Naive thymus-derived CD4-positive, alpha-beta T cell (primary cell): ENCODE measurements around the gene ZBTB7C. TPM values are rescaled to one million over a fixed set of nuclear protein-coding genes. Genes with fewer than 3 reads are reported as not detected.

Experiments
- ATAC-seq: fragments of 150-1000 bp; cut with Tn5 transposase; 2 replicates; pipeline ENCODE4 v1.10.0; 2021; ENCODE audit warnings: mild to moderate bottlenecking, moderate library complexity
- CTCF ChIA-PET: fragments of 350-600 bp; sonication (Branson Sonifier 250); formaldehyde crosslinking; loops from one replicate; lab custom pipeline; 2021; ENCODE audit warnings: antibody characterized with exemption; lab: Charles Lee
- POLR2A ChIA-PET: fragments of 350-600 bp; sonication (Branson Sonifier 250); formaldehyde crosslinking; loops from one replicate; lab custom pipeline; 2021; ENCODE audit warnings: antibody characterized with exemption, inconsistent platforms; lab: Charles Lee
- DNase-seq, 9 donors: peaks; one replicate each; pipeline versions ENCODE4 v3.0.0 to v3.0.0-alpha.2; 2020 to 2022; ENCODE audit warnings: mixed read lengths in 1 of 9
- H3K27ac ChIP-seq: one replicate; pipeline ENCODE4 v1.7.0; 2013; ENCODE audit warnings: mild to moderate bottlenecking, low read depth, low read length, moderate library complexity
- H3K27me3 ChIP-seq, 2 donors: one replicate each; pipeline ENCODE4 v1.7.0; 2013; ENCODE audit warnings: low read length in 2 of 2, mild to moderate bottlenecking in 2 of 2, moderate library complexity in 2 of 2; ENCODE audit not compliant: control insufficient read depth in 2 of 2, insufficient read depth in 2 of 2
- H3K36me3 ChIP-seq, 3 experiments: 1 replicate in 2 of 3; 2 replicates in 1 of 3; pipeline ENCODE4 v1.7.0; 2013; ENCODE audit warnings: low read length in 3 of 3, mild to moderate bottlenecking in 3 of 3, moderate library complexity in 1 of 3; ENCODE audit not compliant: insufficient read depth in 3 of 3, control insufficient read depth in 2 of 3
- H3K4me1 ChIP-seq, 2 donors: one replicate each; pipeline ENCODE4 v1.7.0; 2013; ENCODE audit warnings: low read length in 2 of 2, mild to moderate bottlenecking in 2 of 2, moderate library complexity in 1 of 2; ENCODE audit not compliant: control insufficient read depth in 2 of 2, insufficient read depth in 2 of 2
- H3K4me3 ChIP-seq: 2 replicates; pipeline ENCODE4 v1.7.0; 2013; ENCODE audit warnings: mild to moderate bottlenecking, low read length
- H3K9me3 ChIP-seq, 3 experiments: 1 replicate in 2 of 3; 2 replicates in 1 of 3; pipeline ENCODE4 v1.7.0; 2013; ENCODE audit warnings: low read length in 3 of 3; ENCODE audit not compliant: control insufficient read depth in 2 of 3
- H3K27ac Mint-ChIP-seq, 9 donors: one replicate each; pipeline ENCODE4 v1.8.0; 2020 to 2022; ENCODE audit warnings: mixed read lengths in 9 of 9, mild to moderate bottlenecking in 8 of 9, moderate library complexity in 5 of 9, inconsistent platforms in 2 of 9
- H3K27me3 Mint-ChIP-seq, 5 donors: one replicate each; pipeline ENCODE4 v1.8.0; 2021 to 2022; ENCODE audit warnings: mixed read lengths in 5 of 5, mild to moderate bottlenecking in 1 of 5
- H3K36me3 Mint-ChIP-seq, 5 donors: one replicate each; pipeline ENCODE4 v1.8.0; 2020 to 2022; ENCODE audit warnings: mixed read lengths in 5 of 5, mild to moderate bottlenecking in 3 of 5, inconsistent platforms in 1 of 5
- H3K4me1 Mint-ChIP-seq, 7 donors: one replicate each; pipeline ENCODE4 v1.8.0; 2020 to 2022; ENCODE audit warnings: mixed read lengths in 7 of 7, mild to moderate bottlenecking in 3 of 7, inconsistent platforms in 1 of 7
- H3K4me3 Mint-ChIP-seq, 10 donors: one replicate each; pipeline ENCODE4 v1.8.0; 2020 to 2022; ENCODE audit warnings: mild to moderate bottlenecking in 10 of 10, mixed read lengths in 10 of 10, moderate library complexity in 6 of 10, inconsistent platforms in 2 of 10
- H3K9me3 Mint-ChIP-seq, 11 donors: one replicate each; pipeline ENCODE4 v1.8.0; 2020 to 2022; ENCODE audit warnings: mixed read lengths in 11 of 11, mild to moderate bottlenecking in 4 of 11, inconsistent platforms in 1 of 11, moderate library complexity in 1 of 11
- intact Hi-C, 2 donors: fragments of 100-400 bp; cut with micrococcal nuclease; formaldehyde crosslinking; loops; one replicate each; pipeline ENCODE4 v1.15.1; 2023
- polyA plus RNA-seq, 2 donors: library from polyadenylated mRNA; unstranded; fragments of 300-500 nt; fragmentation: Illumina TruSeq; gene quantifications; one replicate each; pipeline ENCODE4 v1.2.3, GENCODE V29; 2021
- total RNA-seq, 6 experiments: library from RNA in 5 of 6; stranded (reverse) in 5 of 6; gene quantifications; 1 replicate in 5 of 6; 2 replicates in 1 of 6; pipeline ENCODE4 v1.2.3 and lab custom pipeline; 2021 to 2026

The ZBTB7C gene
- total and polyA plus RNA-seq, 7 experiments from 2014 or later, result 0.51 TPM; not detected in 6

GRCh38 chr18:48090021-48090420 lies 319.2 kb downstream of the ZBTB7C start:
- Mint-ChIP-seq H3K9me3 (no peaks in the 10 kb centered on the region), H3K4me1 (peaks cover 0 to 1% (median 0%) of the 10 kb centered on the region in 7 donors), H3K36me3 (no peaks in the 10 kb centered on the region), H3K27ac (no peak overlapping the region), H3K27me3 (peaks cover 0 to 12% (median 0%) of the 10 kb centered on the region in 5 donors), H3K4me3 (no peak overlapping the region)
- CTCF ChIA-PET, result no interaction called here
- H3K27me3 ChIP-seq, result no peaks in the 10 kb centered on the region
- H3K36me3 ChIP-seq, result no peaks in the 10 kb centered on the region
- POLR2A ChIA-PET, result no interaction called here
- intact Hi-C loops, result no loop called here
- H3K4me3 ChIP-seq, result no peak overlapping the region
- H3K9me3 ChIP-seq, result no peaks in the 10 kb centered on the region
- no peaks in the 10 kb centered on the region for H3K4me1 ChIP-seq
- H3K27ac ChIP-seq, result no peak overlapping the region
- DNase-seq, result no peak
- ATAC-seq, result no peak

GRCh38 chr18:48085781-48086487 lies 323.2 kb downstream of the ZBTB7C start:
- Mint-ChIP-seq H3K27me3 (peaks cover 0 to 4% (median 0%) of the 10 kb centered on the region in 5 donors), H3K4me3 (no peak overlapping the region), H3K9me3 (no peaks in the 10 kb centered on the region), H3K4me1 (peaks cover 0 to 1% (median 0%) of the 10 kb centered on the region in 7 donors), H3K36me3 (no peaks in the 10 kb centered on the region), H3K27ac (no peak overlapping the region)
- Histone ChIP-seq H3K9me3 (no peaks in the 10 kb centered on the region), H3K4me3 (no peak overlapping the region), H3K27ac (no peak overlapping the region), H3K27me3 (no peaks in the 10 kb centered on the region), H3K36me3 (no peaks in the 10 kb centered on the region), H3K4me1 (no peaks in the 10 kb centered on the region)
- POLR2A ChIA-PET, result no interaction called here
- intact Hi-C loops, result no loop called here
- CTCF ChIA-PET, result interaction anchor here (1.1 kb wide), 1 partner anchor 34 kb away, joined by 3 read pairs; no protein-coding TSS in a partner anchor
- no peak for DNase-seq
- ATAC-seq, result no peak

- ChIA-PET CTCF (no interaction called here), POLR2A (no interaction called here)
- intact Hi-C loops, result no loop called here
- no peak for ATAC-seq
- Histone ChIP-seq H3K4me3 (no peak overlapping the region), H3K27me3 (no peaks in the 10 kb centered on the region), H3K9me3 (no peaks in the 10 kb centered on the region), H3K36me3 (no peaks in the 10 kb centered on the region), H3K27ac (no peak overlapping the region), H3K4me1 (no peaks in the 10 kb centered on the region)
- Mint-ChIP-seq H3K4me3 (no peak overlapping the region), H3K9me3 (no peaks in the 10 kb centered on the region), H3K27ac (no peak overlapping the region), H3K27me3 (peaks cover 0 to 6% (median 0%) of the 10 kb centered on the region in 5 donors), H3K36me3 (no peaks in the 10 kb centered on the region), H3K4me1 (peaks cover 0 to 1% (median 0%) of the 10 kb centered on the region in 7 donors)
- no peak for DNase-seq
These were observed 324.3 kb downstream of the ZBTB7C start for GRCh38 chr18:48084858-48085257.

- H3K9me3 ChIP-seq, result no peaks in the 10 kb centered on the region
- peaks cover 0 to 6% (median 0%) of the 10 kb centered on the region in 5 donors for H3K27me3 Mint-ChIP-seq
- intact Hi-C loops, result no loop called here
- ChIA-PET POLR2A (no interaction called here), CTCF (no interaction called here)
- H3K36me3 Mint-ChIP-seq, result no peaks in the 10 kb centered on the region
- no peak overlapping the region for H3K4me3 Mint-ChIP-seq
- H3K36me3 ChIP-seq, result no peaks in the 10 kb centered on the region
- no peaks in the 10 kb centered on the region for H3K4me1 ChIP-seq
- peaks cover 0 to 1% (median 0%) of the 10 kb centered on the region in 7 donors for H3K4me1 Mint-ChIP-seq
- H3K27ac Mint-ChIP-seq, result no peak overlapping the region
- no peaks in the 10 kb centered on the region for H3K9me3 Mint-ChIP-seq
- H3K27me3 ChIP-seq, result no peaks in the 10 kb centered on the region
- no peak for DNase-seq
- no peak overlapping the region for H3K4me3 ChIP-seq
- ATAC-seq, result no peak
- no peak overlapping the region for H3K27ac ChIP-seq
These were observed 325.0 kb downstream of the ZBTB7C start for GRCh38 chr18:48084041-48084757.

GRCh38 chr18:48080546-48080945 lies 328.6 kb downstream of the ZBTB7C start:
- intact Hi-C loops, result no loop called here
- no peaks in the 10 kb centered on the region for H3K9me3 Mint-ChIP-seq
- H3K36me3 ChIP-seq, result no peaks in the 10 kb centered on the region
- no peak overlapping the region for H3K4me3 Mint-ChIP-seq
- no peaks in the 10 kb centered on the region for H3K27me3 ChIP-seq
- H3K4me3 ChIP-seq, result no peak overlapping the region
- no peaks in the 10 kb centered on the region for H3K9me3 ChIP-seq
- peaks cover 0 to 2% (median 0%) of the 10 kb centered on the region in 5 donors for H3K27me3 Mint-ChIP-seq
- H3K27ac ChIP-seq, result no peak overlapping the region
- no peaks in the 10 kb centered on the region for H3K4me1 ChIP-seq
- CTCF ChIA-PET, result interaction anchor here (0.7 kb wide), 1 partner anchor 333 kb away, joined by 3 read pairs; no protein-coding TSS in a partner anchor
- no peaks in the 10 kb centered on the region for H3K36me3 Mint-ChIP-seq
- ATAC-seq (no peak), DNase-seq (no peak)
- POLR2A ChIA-PET, result no interaction called here
- H3K27ac Mint-ChIP-seq, result no peak overlapping the region
- H3K4me1 Mint-ChIP-seq, result no peaks in the 10 kb centered on the region

GRCh38 chr18:48079885-48080284 lies 329.3 kb downstream of the ZBTB7C start:
- Histone ChIP-seq H3K4me3 (no peak overlapping the region), H3K36me3 (no peaks in the 10 kb centered on the region), H3K27ac (no peak overlapping the region), H3K9me3 (no peaks in the 10 kb centered on the region), H3K27me3 (no peaks in the 10 kb centered on the region), H3K4me1 (no peaks in the 10 kb centered on the region)
- peaks cover 0 to 6% (median 0%) of the 10 kb centered on the region in 5 donors for H3K27me3 Mint-ChIP-seq
- H3K27ac Mint-ChIP-seq, result no peak overlapping the region
- ATAC-seq (no peak), DNase-seq (no peak)
- no peaks in the 10 kb centered on the region for H3K4me1 Mint-ChIP-seq
- no peak overlapping the region for H3K4me3 Mint-ChIP-seq
- H3K36me3 Mint-ChIP-seq, result no peaks in the 10 kb centered on the region
- no peaks in the 10 kb centered on the region for H3K9me3 Mint-ChIP-seq
- ChIA-PET POLR2A (no interaction called here), CTCF (interaction anchor here (0.6 to 0.7 kb wide), 2 partner anchors 47 to 334 kb away, joined by 3 to 4 read pairs; no protein-coding TSS in a partner anchor)
- intact Hi-C loops, result no loop called here
